Prostate gland (tissue), 2 donors: Measurements from ENCODE around the gene ACOXL. TPM values are rescaled to one million over a fixed set of nuclear protein-coding genes. Genes with fewer than 3 reads are reported as not detected.

Experiments
- DNase-seq: peaks from one replicate; pipeline ENCODE4 v3.0.0-alpha.2; 2019; ENCODE audit warnings: low spot score
- H3K27ac ChIP-seq, 2 donors: fragments of 200-600 bp; sonication (generic); 2 replicates each; pipeline ENCODE4 v1.5.1; 2017 to 2019
- H3K27me3 ChIP-seq: fragments of 200-600 bp; sonication (generic); replicated peaks from 2 replicates; pipeline ENCODE4 v1.5.1; 2019; ENCODE audit not compliant: insufficient read depth
- H3K36me3 ChIP-seq, 2 donors: fragments of 200-600 bp; sonication (generic); 1 replicate in 1 of 2; 2 replicates in 1 of 2; pipeline versions ENCODE4 v1.5.1 to v1.8.1; 2017 to 2019
- H3K4me1 ChIP-seq: fragments of 200-600 bp; sonication (generic); replicated peaks from 2 replicates; pipeline ENCODE4 v1.5.1; 2019
- H3K4me3 ChIP-seq, 2 donors: fragments of 200-600 bp; sonication (generic); 2 replicates each; pipeline ENCODE4 v1.5.1; 2017 to 2019
- H3K9me3 ChIP-seq: fragments of 200-600 bp; sonication (generic); 2 replicates; pipeline ENCODE4 v1.5.1; 2017
- CTCF ChIP-seq, 4 experiments: fragments of 200-600 bp in 2 of 4; fragments of 450-650 bp in 2 of 4; sonication (generic) in 2 of 4; IDR thresholded peaks; 1 replicate in 3 of 4; 2 replicates in 1 of 4; pipeline ENCODE4 v1.5.1; 2016 to 2019; ENCODE audit warnings: antibody characterized with exemption in 4 of 4, mild to moderate bottlenecking in 2 of 4, moderate library complexity in 2 of 4
- POLR2A ChIP-seq: fragments of 450-650 bp; IDR thresholded peaks from one replicate; pipeline ENCODE4 v1.6.1; 2016; ENCODE audit warnings: antibody characterized with exemption, mild to moderate bottlenecking
- POLR2AphosphoS5 ChIP-seq: sonication (generic); formaldehyde crosslinking; IDR thresholded peaks from one replicate; pipeline ENCODE4 v1.6.1; 2017; ENCODE audit warnings: antibody characterized with exemption
- WGBS: methylation state at CpG from one replicate; pipeline ENCODE4 v1.1.5; 2018; 5-methylcytosine and 5-hydroxymethylcytosine counted together
- intact Hi-C: fragments of 100-400 bp; cut with DNase I; formaldehyde crosslinking; loops from one replicate; pipeline ENCODE4 v1.14.2; 2022
- total RNA-seq, 2 donors: library from RNA; depleted of rRNA; stranded (reverse); fragments of >200 nt; gene quantifications; one replicate each; pipeline ENCODE4 v1.1.0, GENCODE V29; 2016

ACOXL gene
- total RNA-seq, 2 donors from 2014 or later = 8.0 to 8.3 TPM

DNA sequence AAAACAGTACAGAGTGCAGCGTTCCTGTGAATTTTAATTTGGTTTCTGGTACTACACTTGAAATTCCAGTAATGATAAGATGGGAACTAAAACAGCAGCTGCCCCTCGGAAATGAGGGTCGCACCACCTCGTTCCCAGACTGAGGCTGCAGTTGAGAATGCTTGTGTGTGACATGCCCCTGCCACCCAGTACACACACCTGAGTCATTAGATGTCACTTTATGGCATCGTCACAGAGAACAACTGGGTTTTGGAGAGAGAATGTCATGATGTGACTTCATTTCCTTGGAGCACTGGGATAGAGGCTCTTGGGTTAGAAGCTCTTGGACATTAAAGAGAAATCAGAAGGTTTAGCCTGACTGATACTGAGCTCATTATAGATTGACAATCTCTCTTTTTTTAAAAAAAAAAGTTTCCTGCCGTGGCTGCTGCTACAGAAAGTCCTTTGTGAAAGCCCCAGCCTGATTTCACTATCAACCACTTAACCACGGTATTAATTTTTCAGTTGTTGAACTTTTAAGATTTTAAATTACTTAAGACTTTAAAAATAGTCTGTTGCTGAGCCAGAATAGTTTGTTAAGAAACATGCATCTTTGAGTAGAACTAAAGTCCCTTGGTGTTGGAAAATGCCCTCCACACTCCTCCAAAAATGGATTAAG, 412.9 kb downstream of the ACOXL start:
- intact Hi-C loops = no loop called here
- H3K9me3 ChIP-seq = no peaks in the 10 kb centered on the region
- H3K36me3 ChIP-seq = no peaks in the 10 kb centered on the region
- H3K27me3 ChIP-seq = no peaks in the 10 kb centered on the region
- H3K27ac ChIP-seq = no peak overlapping the region
- WGBS = 95% methylated on average over 7 of the region's 7 CpGs
- TF ChIP-seq POLR2AphosphoS5 (no peak), POLR2A (no peak)
- no peaks in the 10 kb centered on the region for H3K4me1 ChIP-seq
- no peak for DNase-seq
- H3K4me3 ChIP-seq = no peak overlapping the region

DNA sequence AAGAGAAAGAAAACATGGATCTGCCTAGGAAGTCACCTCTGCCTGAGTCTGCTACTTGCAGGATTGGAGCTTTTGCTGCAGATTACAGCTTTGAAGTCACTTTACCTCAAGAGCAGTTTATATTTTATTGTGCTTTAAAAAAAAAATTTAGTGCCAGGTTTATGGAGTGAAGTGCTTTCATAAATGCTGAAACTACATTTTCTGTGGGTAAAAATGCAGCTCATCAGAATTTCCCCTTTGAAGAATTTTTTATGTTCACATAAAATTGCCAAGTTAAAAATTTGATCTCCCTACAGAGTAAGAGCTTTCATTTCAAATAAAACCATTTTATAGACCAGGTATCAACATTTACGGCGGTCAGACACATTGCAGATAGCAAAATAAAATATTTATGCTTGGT, 413.6 kb downstream of the ACOXL start:
- TF ChIP-seq POLR2AphosphoS5 = no peak
- TF ChIP-seq POLR2A = no peak
- no peak for TF ChIP-seq CTCF (IDR thresholded peaks at IDR 0.05)

DNA sequence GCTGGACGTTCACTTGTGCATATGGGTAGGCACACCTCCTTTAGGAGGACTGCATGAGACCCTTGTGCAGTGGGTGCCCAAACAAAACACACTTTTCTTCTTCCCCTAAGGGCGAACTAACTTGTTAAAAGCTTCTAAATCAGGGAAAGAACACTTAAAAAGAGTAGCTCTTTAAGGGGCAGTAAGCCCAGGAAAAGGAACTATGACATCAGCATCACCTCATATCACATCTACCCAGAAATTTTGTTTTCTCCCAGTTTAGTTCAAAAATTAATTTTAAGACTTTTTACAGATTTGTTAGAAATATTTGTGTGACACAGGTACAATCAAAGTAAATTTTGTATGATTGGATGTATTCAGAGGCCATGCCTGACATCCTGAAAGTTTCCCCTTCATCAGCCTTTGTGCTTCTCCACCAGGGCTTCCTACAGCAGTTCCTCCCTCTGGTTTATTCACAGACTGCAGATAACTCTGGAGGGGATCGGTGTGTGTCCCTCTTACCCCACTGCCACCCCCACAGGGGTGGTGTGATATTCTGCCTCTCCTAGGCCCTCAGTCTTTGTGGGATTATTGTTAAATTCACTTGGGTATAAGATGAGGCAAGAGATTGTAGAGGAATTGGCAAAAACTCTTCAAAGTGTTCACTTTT, 416.0 kb downstream of the ACOXL start:
- DNase-seq = no peak
- H3K27me3 ChIP-seq = no peaks in the 10 kb centered on the region
- intact Hi-C loops = no loop called here
- H3K9me3 ChIP-seq = no peaks in the 10 kb centered on the region
- no peaks in the 10 kb centered on the region for H3K36me3 ChIP-seq
- no peaks in the 10 kb centered on the region for H3K4me1 ChIP-seq
- TF ChIP-seq CTCF (IDR thresholded peaks at IDR 0.05) (no peak), POLR2AphosphoS5 (no peak), POLR2A (no peak)
- no peak overlapping the region for H3K27ac ChIP-seq
- H3K4me3 ChIP-seq = no peak overlapping the region
- 85% methylated on average over 3 of the region's 3 CpGs for WGBS

More for the DNA sequence above, 413.6 kb downstream of the ACOXL start:
- 59% methylated on average over 2 of the region's 2 CpGs for WGBS
- Histone ChIP-seq H3K36me3 (no peaks in the 10 kb centered on the region), H3K27me3 (no peaks in the 10 kb centered on the region), H3K9me3 (no peaks in the 10 kb centered on the region), H3K4me3 (no peak overlapping the region), H3K27ac (no peak overlapping the region), H3K4me1 (no peaks in the 10 kb centered on the region)
- DNase-seq = no peak
- intact Hi-C loops = no loop called here

GRCh38 chr2:111148925-111149324, 416.6 kb downstream of the ACOXL start:
- intact Hi-C loops = no loop called here
- no peaks in the 10 kb centered on the region for H3K36me3 ChIP-seq
- H3K27me3 ChIP-seq = no peaks in the 10 kb centered on the region
- H3K9me3 ChIP-seq = no peaks in the 10 kb centered on the region
- DNase-seq = no peak
- H3K4me3 ChIP-seq = no peak overlapping the region
- no peak for TF ChIP-seq POLR2AphosphoS5
- TF ChIP-seq POLR2A = no peak
- TF ChIP-seq CTCF (IDR thresholded peaks at IDR 0.05) = no peak
- H3K4me1 ChIP-seq = no peaks in the 10 kb centered on the region
- 62% methylated on average over 8 of the region's 8 CpGs for WGBS
- H3K27ac ChIP-seq = no peak overlapping the region

DNA sequence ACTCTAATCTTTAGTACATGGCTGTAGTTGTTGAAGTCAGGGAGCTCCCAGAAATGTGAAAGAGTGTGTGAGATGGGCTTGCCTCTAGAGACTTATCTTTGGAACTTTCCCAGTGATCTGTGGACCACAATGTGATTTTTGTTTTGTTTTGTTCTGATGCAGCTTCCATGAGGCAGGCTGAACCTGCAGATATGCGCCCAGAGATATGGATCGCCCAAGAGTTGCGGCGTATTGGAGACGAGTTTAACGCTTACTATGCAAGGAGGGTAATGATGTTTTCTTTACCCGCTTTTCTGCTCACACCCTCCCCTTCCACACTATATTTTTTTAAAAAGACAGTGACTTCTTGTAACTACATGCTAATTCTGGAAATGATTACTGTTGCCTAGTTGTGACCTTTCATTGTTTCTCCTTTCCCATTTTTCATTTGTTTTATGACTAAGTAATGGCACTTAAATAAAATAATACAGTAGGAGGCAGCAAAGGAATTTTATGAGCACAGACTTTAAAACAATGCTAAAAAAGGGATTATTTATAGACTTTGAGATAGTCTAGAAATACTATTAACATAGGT, 417.6 kb downstream of the ACOXL start:
- intact Hi-C loops = no loop called here
- TF ChIP-seq CTCF (IDR thresholded peaks at IDR 0.05) (no peak), POLR2A (no peak)
- Histone ChIP-seq H3K36me3 (no peaks in the 10 kb centered on the region), H3K4me3 (no peak overlapping the region), H3K27ac (no peak overlapping the region), H3K9me3 (no peaks in the 10 kb centered on the region), H3K27me3 (no peaks in the 10 kb centered on the region), H3K4me1 (peaks cover 4% of the 10 kb centered on the region)
- no peak for DNase-seq
- 90% methylated on average over 7 of the region's 7 CpGs for WGBS
